ENCODE results near the gene PGM3. TPM values are rescaled to one million over a fixed set of nuclear protein-coding genes. Genes with fewer than 3 reads are reported as not detected.

PGM3 gene
- total RNA-seq, 1 experiment from 2014 or later = 33.8 TPM

GRCh38 chr6:83125425-83125824 is 67.6 kb downstream of the PGM3 start:
- intact Hi-C loops (cut with micrococcal nuclease; ENCODE audit: unreplicated experiment) = no loop called here

GRCh38 chr6:83124553-83124952 is 68.5 kb downstream of the PGM3 start:
- Histone ChIP-seq H3K36me3 (ENCODE audit: low read depth) (no peaks in the 10 kb centered on the region), H2AFZ (no peak overlapping the region), H3K4me2 (no peak overlapping the region), H3K27ac (no peak overlapping the region), H3F3A (ENCODE audit: insufficient read depth, low read depth) (no peaks in the 10 kb centered on the region), H3K4me3 (no peak overlapping the region), H3K9me3 (ENCODE audit: insufficient read depth, low read depth) (no peaks in the 10 kb centered on the region), H4K20me1 (ENCODE audit: insufficient read depth) (no peaks in the 10 kb centered on the region), H3K79me2 (ENCODE audit: low read depth) (no peaks in the 10 kb centered on the region), H3K27me3 (ENCODE audit: insufficient read depth, low read depth) (no peaks in the 10 kb centered on the region), H3K4me1 (replicated peaks; ENCODE audit: insufficient read depth) (no peaks in the 10 kb centered on the region), H3K9me2 (ENCODE audit: insufficient read depth) (no peaks in the 10 kb centered on the region)
- ChIA-PET CTCF (no interaction called here), POLR2A (ENCODE audit: unreplicated experiment) (no interaction called here)
- BruUV-seq (replicated peaks) = no TSS peak
- DNase-seq = no peak
- TF ChIP-seq CTCF (conservative IDR thresholded peaks at IDR 0.05) = no peak
- TF ChIP-seq EZH2 (IDR thresholded peaks at IDR 0.05; ENCODE audit: low read depth) = no peak
- intact Hi-C loops (cut with micrococcal nuclease; ENCODE audit: unreplicated experiment) = no loop called here

More at GRCh38 chr6:83125425-83125824, 67.6 kb downstream of the PGM3 start:
- Histone ChIP-seq H3K27me3 (ENCODE audit: insufficient read depth, low read depth) (no peaks in the 10 kb centered on the region), H3K36me3 (ENCODE audit: low read depth) (no peaks in the 10 kb centered on the region), H2AFZ (no peak overlapping the region), H3F3A (ENCODE audit: insufficient read depth, low read depth) (no peaks in the 10 kb centered on the region), H3K4me2 (no peak overlapping the region), H3K4me3 (no peak overlapping the region), H4K20me1 (ENCODE audit: insufficient read depth) (no peaks in the 10 kb centered on the region), H3K27ac (no peak overlapping the region), H3K4me1 (replicated peaks; ENCODE audit: insufficient read depth) (no peaks in the 10 kb centered on the region), H3K79me2 (ENCODE audit: low read depth) (no peaks in the 10 kb centered on the region), H3K9me2 (ENCODE audit: insufficient read depth) (no peaks in the 10 kb centered on the region), H3K9me3 (ENCODE audit: insufficient read depth, low read depth) (no peaks in the 10 kb centered on the region)
- POLR2A ChIA-PET (ENCODE audit: unreplicated experiment) = no interaction called here
- CTCF ChIA-PET = no interaction called here
- TF ChIP-seq CTCF (conservative IDR thresholded peaks at IDR 0.05) (no peak), EZH2 (IDR thresholded peaks at IDR 0.05; ENCODE audit: low read depth) (no peak)
- BruUV-seq (replicated peaks) = no TSS peak
- no peak for DNase-seq

- ChIA-PET CTCF (no interaction called here), POLR2A (ENCODE audit: unreplicated experiment) (no interaction called here)
- Histone ChIP-seq H3K27ac (no peak overlapping the region), H4K20me1 (ENCODE audit: insufficient read depth) (no peaks in the 10 kb centered on the region), H3K9me2 (ENCODE audit: insufficient read depth) (no peaks in the 10 kb centered on the region), H3K79me2 (ENCODE audit: low read depth) (no peaks in the 10 kb centered on the region), H3K9me3 (ENCODE audit: insufficient read depth, low read depth) (no peaks in the 10 kb centered on the region), H2AFZ (no peak overlapping the region), H3K4me3 (no peak overlapping the region), H3K4me2 (no peak overlapping the region), H3K27me3 (ENCODE audit: insufficient read depth, low read depth) (no peaks in the 10 kb centered on the region), H3K4me1 (replicated peaks; ENCODE audit: insufficient read depth) (no peaks in the 10 kb centered on the region), H3F3A (ENCODE audit: insufficient read depth, low read depth) (no peaks in the 10 kb centered on the region), H3K36me3 (ENCODE audit: low read depth) (no peaks in the 10 kb centered on the region)
- no peak for TF ChIP-seq CTCF (conservative IDR thresholded peaks at IDR 0.05)
- no peak for TF ChIP-seq EZH2 (IDR thresholded peaks at IDR 0.05; ENCODE audit: low read depth)
- intact Hi-C loops (cut with micrococcal nuclease; ENCODE audit: unreplicated experiment) = no loop called here
- no peak for DNase-seq
- BruUV-seq (replicated peaks) = no TSS peak
Observed at GRCh38 chr6:83119742-83120300, 73.2 kb downstream of the PGM3 start.

Data from PC-9 (cell line).